Lower leg skin (tissue), 3 donors: ENCODE data around the gene TTC7B.

Experiments used
- CTCF ChIP-seq, 3 donors: fragments of 450-650 bp; IDR thresholded peaks; one replicate each; pipeline ENCODE4 v1.5.1; 2016; ENCODE audit warnings: antibody characterized with exemption in 3 of 3, mild to moderate bottlenecking in 3 of 3, moderate library complexity in 2 of 3
- POLR2A ChIP-seq, 2 donors: fragments of 450-650 bp; IDR thresholded peaks; one replicate each; pipeline ENCODE4 v1.6.1; 2016 to 2017; ENCODE audit warnings: antibody characterized with exemption in 2 of 2, mild to moderate bottlenecking in 1 of 2, moderate library complexity in 1 of 2

GRCh38 chr14:90521930-90522483 lies 294.2 kb downstream of the TTC7B start:
- TF ChIP-seq CTCF (IDR thresholded peaks at IDR 0.05) (no peak), POLR2A (IDR thresholded peaks at IDR 0.05) (no peak)
